Heart left ventricle (tissue), 13 donors: ENCODE data around the gene KRT4.

Source experiments
- CTCF ChIP-seq, 12 donors: fragments of 200-600 bp; sonication (generic) in 4 of 12; IDR thresholded peaks; one replicate each; pipeline versions ENCODE4 v1.5.0 to v1.8.0; 2018 to 2022; ENCODE audit warnings: antibody characterized with exemption in 12 of 12, mild to moderate bottlenecking in 5 of 12
- POLR2A ChIP-seq, 2 donors: fragments of 450-650 bp; IDR thresholded peaks; one replicate each; pipeline ENCODE4 v1.6.1; 2017; ENCODE audit warnings: antibody characterized with exemption in 2 of 2, mild to moderate bottlenecking in 2 of 2, moderate library complexity in 2 of 2
- donor health status: ischemic (EF 13 %, LVEDD 7.1; RV severe dilation, severe dysfunction).
- donor health status: DM: no; HTN: yes; CAD: no.
- donor health status: DM: no; HTN: no; CAD: no.
- donor health status: ischemic (EF 25% LVEDD 6.9; RV normal size, moderate dysfunction).
- donor health status: ischemic (EF 25% LVEDD 5.7; RV mildly dilated, moderate dysfunction).
- donor health status: ischemic (EF 35%, LVEDD 5.7; RV mildly dilated, moderate dysfunction).
- donor health status: nonischemic (EF 11% LVEDD 7.7; RV severe dilation, severe dysfunction).
- donor health status: DM: yes; HTN: yes; CAD: no.
- donor health status: PGD.
- donor health status: ischemic (EF 29% LVEDD 5.4; RV normal size, mild dysfunction).
- donor health status: nonischemic (EF 23%, LVEDD 6.1; RV moderate dilation, normal function).

GRCh38 chr12:52828156-52828555 lies 14.2 kb upstream of the KRT4 start:
- TF ChIP-seq CTCF (IDR thresholded peaks at IDR 0.05) (no peak), POLR2A (IDR thresholded peaks at IDR 0.05) (no peak)
